NOMO-1 treated with DMSO at 0.1 percent for 48 hours (cell line): ENCODE measurements around the gene FAAH2.
"Not testable (repeated sequence)": the region's sequence is repeated elsewhere in the genome, so short reads cannot be mapped to it uniquely, and the experiment has no call there.

ENCODE experiments used
- DNase-seq: peaks from one replicate; lab custom pipeline; 2025; ENCODE audit not compliant: unreplicated experiment; lab: John Stamatoyannopoulos, UW

The FAAH2 gene

DNA sequence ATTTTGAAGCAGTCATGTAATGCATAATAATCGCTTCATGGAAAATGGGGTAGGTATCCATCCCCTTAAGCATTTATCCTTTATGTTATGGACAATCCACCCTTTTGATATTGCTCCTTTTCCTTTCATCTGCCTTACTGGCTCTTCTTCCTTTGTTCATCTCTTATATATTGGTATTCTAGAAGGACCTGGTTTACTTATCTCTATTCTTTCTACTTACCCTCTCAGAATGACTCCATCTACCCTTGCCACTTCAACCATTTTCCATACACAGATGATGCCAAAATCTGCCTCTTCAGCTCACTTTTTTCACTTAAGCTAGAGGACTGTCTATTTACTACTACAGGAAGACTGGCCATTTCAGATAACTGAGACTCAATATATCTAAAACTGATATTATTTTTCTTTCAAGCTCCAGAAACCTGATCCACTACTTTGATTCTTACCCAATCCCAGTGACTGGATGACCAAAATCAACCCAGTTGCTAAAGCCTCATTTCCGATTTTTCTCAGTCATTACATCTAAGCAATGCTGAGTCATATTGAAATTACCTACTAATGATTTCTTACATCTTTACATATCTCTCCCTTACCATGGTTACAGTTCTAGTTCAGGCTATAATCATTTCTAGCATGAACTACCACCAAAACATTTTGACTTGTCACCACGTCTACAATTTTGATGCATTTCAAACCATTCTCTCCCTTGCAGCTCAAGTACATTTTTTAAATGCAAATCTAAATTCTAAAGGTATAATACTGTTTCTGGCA, 93.7 kb downstream of the FAAH2 start:
- DNase-seq, result no peak

DNA sequence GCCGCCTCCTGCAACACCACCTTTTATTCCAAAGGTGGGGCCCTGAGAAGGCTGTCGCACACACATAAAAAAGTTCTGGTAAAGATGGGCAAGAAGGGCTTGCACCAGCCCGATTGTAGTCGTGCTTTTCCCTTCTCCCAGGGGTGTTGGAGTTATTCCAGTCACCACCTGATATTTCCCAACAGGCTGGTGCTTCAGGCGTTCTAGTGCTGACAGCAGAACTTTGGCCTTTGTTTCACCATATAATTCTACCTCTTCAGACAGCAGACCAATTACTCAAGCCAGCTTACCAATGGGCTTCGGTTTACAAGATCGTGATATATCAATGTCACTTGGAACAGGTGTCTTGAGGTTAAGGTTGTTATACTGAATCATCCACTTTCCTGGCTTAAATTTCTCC, 107.7 kb downstream of the FAAH2 start:
- not testable (repeated sequence) for DNase-seq

GRCh38 chrX:57403191-57403590, 116.7 kb downstream of the FAAH2 start:
- not testable (repeated sequence) for DNase-seq

GRCh38 chrX:57406149-57406548, 119.6 kb downstream of the FAAH2 start:
- DNase-seq, result no peak

- DNase-seq, result no peak
Measured at GRCh38 chrX:57417827-57418226, 131.3 kb downstream of the FAAH2 start.

DNA sequence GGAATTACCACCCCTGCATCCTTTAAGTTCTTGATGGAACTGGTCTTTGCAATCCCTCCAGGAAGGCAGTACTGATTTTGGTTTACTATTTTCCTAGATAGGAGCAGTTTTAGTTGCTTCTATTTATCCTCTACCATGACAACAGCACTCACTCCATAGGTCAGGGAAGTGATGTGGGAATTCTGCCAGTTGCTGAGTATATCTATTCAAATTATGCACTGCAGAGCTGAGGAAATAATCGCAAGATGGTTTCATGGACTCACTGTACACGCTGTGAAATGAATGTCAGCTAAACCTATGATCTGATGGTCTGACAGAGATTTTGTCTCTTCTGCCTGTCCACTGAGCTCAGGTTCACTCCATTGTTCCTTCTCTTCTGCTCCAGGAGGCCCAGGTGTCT, 135.8 kb downstream of the FAAH2 start:
- DNase-seq, result no peak

DNA sequence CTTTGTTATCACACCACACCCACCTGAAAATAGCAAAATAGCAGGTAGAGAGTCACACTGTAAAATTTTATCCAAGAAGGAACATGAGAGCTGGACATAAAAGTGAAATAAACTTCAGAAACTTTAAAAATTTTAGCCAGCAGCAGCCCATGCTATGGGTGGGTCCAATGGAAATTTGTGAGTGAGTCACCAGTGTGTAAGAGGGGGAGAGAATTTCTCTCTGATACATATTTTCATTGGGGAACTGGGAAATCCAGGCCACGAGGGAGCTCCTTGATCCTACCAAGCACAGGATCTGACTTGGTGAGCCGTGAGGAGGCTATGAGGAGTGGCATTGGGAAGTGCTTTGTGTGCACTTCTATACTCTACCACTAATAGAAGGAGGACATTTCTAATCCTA, 136.3 kb downstream of the FAAH2 start:
- DNase-seq, result no peak

DNA sequence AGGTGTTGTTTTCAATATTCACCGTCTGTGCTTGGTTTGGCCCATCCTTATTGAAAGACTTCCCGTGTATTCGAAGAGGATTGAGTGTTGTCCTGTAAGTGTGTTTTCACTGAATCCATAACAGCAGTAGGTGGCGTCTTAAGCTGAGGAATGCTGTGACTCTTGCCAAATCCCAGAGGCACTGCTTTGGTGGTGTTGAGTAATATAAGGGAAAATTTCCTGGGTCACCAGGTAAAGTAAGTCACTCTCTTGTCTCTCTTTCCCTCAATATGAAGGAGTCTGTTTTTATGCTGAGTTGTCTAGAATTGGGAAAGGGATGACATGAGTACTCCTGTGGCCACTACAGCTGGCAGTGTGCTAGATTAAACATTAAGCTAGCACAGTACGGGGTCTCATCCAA, 158.6 kb downstream of the FAAH2 start:
- no peak for DNase-seq

DNA sequence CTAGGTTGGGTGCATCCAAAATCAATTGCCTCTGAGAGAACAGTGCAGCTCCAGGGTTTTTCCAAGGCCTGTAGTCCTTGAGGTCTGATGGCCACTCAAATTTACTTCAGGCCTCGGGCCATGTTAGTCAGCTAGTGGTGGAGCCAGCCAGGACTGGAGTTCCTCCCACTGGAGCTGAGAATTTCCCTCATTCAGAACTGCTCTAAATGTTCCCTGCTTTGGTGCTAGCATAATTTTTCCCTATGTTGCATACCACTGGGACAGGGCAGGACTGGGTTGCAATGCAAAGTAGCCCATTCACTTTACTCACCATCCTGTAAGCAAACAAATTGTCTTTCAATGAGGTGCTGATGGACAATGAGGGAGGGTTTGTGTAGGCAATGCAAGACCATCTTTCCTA, 159.3 kb downstream of the FAAH2 start:
- no peak for DNase-seq

DNA sequence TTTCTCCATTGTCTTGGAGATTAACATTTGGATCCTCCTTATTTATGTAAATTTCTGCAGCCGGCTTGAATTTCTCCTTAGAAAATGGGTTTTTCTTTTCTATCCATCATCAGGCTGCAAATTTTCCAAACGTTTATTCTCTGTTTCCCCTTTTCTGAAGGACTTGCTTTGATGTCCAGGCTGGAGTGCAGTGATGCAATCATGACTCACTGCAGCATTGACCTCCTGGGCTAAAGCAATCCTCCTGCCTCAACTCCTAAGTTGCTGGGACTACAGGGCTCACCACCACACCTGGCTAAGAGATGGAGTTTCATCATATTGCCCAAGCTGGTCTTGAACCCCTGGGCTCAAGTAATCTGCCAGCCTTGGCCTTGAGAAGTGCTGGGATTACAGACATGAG, 161.3 kb downstream of the FAAH2 start:
- no peak for DNase-seq

GRCh38 chrX:57451426-57452020, 165.0 kb downstream of the FAAH2 start:
- no peak for DNase-seq

DNA sequence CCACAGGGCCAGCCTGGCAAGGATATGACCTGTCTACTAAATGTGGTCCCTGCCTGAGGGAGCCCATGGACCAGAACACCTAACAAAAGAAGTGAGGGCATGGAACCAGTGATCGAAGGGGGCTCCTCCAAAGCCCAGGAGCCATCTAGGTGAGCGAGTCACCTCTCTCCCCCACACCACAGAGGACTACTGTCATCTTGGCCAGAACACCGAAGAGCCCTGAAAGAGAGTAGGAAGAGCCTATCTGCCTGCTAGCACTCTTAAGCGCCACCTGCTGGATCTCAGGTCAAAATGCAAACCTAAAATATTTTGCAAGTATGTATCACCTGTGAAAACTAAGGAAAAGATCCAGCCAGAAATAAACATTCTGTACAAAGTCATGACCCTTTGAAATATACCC, 167.4 kb downstream of the FAAH2 start:
- DNase-seq, result peak; percentile 43

DNA sequence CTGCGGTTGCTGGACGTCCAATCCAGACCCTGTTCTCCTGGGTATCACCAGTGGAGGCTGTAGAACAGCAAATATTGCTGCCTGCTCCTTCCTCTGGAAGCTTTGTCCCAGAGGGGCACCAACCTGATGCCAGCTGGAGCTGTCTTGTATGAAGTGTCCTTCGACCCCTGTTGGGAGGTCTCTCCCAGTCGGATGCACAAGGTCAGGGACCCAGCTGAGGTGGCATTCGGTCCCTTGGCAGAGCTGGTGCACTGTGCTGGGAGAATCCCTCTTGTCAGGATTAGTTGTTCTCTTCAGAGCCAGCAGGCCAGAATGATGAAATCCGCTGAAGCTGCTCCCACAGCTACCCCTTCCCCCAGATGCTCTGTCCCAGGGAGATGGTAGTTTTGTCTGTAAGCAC, 195.0 kb downstream of the FAAH2 start:
- DNase-seq, result no peak

DNA sequence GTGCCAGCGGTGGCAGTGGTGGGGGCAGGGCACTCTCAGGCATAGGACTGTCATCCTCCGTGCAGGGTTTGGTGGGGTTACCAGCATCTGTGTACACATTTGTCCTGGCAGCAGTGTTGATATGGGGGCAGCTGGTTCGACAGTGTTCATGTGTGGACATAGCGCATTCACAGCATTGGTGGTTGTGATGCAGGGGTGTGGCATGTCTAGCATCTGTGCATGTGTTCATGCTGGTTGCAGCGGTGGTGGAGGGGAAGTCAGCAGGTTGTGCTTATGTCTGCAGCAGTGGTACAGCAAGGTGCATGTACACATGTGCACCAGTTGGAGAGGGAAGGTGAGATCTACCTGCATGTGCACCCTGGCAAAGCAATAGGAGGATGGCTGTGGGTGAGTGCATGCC, 230.0 kb downstream of the FAAH2 start:
- DNase-seq, result no peak

DNA sequence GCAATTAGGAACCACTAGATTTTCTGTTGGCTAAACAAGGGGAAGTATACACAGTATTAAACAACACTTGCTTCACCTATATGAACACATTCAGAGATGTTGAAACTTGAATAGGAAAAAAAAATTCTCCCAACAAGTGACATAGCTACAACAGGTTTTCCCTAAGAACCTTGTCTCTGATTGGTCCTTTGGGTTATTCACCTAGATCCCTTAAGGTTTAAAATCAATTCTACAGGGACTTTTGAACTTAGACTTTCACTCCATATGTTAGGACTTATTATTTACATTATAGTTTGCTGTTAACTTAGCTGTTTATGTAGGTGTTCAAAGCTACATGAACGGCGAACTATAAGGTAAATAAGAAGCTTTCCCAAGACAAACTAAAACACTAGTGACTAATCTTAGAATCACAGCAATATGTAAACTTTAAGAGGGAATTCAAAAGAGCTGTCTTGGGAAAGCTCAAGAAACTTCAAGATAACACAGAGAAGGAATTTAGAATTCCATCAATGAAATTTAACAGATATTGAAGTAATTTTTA, 233.1 kb downstream of the FAAH2 start:
- no peak for DNase-seq

DNA sequence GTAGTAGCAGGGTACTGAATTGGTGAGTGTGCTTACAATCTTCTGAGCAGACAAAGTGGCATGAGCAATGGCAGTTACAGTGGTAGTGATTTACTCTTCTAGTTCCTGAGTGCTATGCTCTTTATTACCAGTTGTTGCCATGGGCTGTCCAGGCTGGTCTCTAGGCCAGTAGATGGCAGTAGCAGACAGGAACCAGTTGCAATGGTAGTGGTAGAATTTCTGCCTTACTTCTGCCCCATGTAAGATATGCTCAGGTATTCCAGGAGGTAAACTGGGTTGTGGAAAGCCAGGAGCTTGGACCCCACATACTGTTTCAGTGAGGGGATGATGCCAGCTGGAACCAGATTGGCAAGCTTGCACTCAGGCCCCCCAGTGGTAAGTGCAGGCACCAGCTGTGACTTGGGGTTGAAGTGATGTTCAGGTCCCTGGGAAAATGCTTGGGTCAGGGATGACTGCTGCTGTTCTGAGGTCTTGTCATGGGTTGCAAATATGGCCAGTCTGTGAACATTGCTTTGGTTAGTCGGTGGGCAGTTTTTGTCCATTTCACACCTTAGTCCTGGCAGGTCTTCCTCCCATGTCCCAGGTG, 242.3 kb downstream of the FAAH2 start:
- DNase-seq, result no peak
